GM12892 (cell line): ENCODE results near the gene MYO16.

Experiments used
- POLR2A ChIP-seq: IDR thresholded peaks from 2 replicates; pipeline ENCODE4 v1.6.1; 2011; ENCODE audit warnings: low read depth, low read length, control low read depth
- TAF1 ChIP-seq: IDR thresholded peaks from 2 replicates; pipeline ENCODE4 v1.6.1; 2011; ENCODE audit warnings: low read depth, mild to moderate bottlenecking, control low read depth, low read length, borderline replicate concordance

GRCh38 chr13:108595436-108596274 is 33.8 kb upstream of the MYO16 start:
- no peak for TF ChIP-seq POLR2A
- no peak for TF ChIP-seq TAF1
